Upper lobe of right lung (tissue), 1 donor: ENCODE measurements around the gene FABP6. TPM values are rescaled to one million over a fixed set of nuclear protein-coding genes. Genes with fewer than 3 reads are reported as not detected.

ENCODE experiments used
- ATAC-seq: fragments of 200-7000 bp; cut with Tn5 transposase; one replicate; pipeline ENCODE4 v1.9.1; 2020; ENCODE audit warnings: mild to moderate bottlenecking, moderate library complexity
- DNase-seq: peaks from one replicate; pipeline ENCODE4 v3.0.0-alpha.2; 2020
- H3K27ac ChIP-seq: fragments of 200-600 bp; one replicate; pipeline ENCODE4 v1.8.0; 2022
- H3K27me3 ChIP-seq: fragments of 200-600 bp; one replicate; pipeline ENCODE4 v1.8.0; 2022; ENCODE audit warnings: mild to moderate bottlenecking
- H3K36me3 ChIP-seq: fragments of 200-600 bp; one replicate; pipeline ENCODE4 v1.8.0; 2022
- H3K4me1 ChIP-seq: fragments of 200-600 bp; one replicate; pipeline ENCODE4 v1.8.0; 2022
- H3K4me3 ChIP-seq: fragments of 200-600 bp; one replicate; pipeline ENCODE4 v1.8.0; 2022; ENCODE audit warnings: mild to moderate bottlenecking
- H3K9me3 ChIP-seq: fragments of 200-600 bp; one replicate; pipeline ENCODE4 v1.8.0; 2022
- intact Hi-C: fragments of 100-400 bp; cut with DNase I; formaldehyde crosslinking; loops from one replicate; pipeline ENCODE4 v1.11.0; 2022
- total RNA-seq: library from RNA; stranded (reverse); fragmentation: NEBNext Ultra II Directional; extraction: Animal tissue kit (Norgen Biotek cat#: 25700); gene quantifications from one replicate; pipeline ENCODE4 v1.2.1, GENCODE V29; 2021
- TF ChIP-seq, protein P1 (sequence below): fragments of 200-600 bp; IDR thresholded peaks from one replicate; pipeline ENCODE4 v1.8.0; 2022; ENCODE audit warnings: antibody characterized with exemption
- donor health status: DM: no; HTN: yes; CAD: no; lungs with severe emphysema.

Gene FABP6
- total RNA-seq, 1 donor from 2014 or later = not detected

DNA sequence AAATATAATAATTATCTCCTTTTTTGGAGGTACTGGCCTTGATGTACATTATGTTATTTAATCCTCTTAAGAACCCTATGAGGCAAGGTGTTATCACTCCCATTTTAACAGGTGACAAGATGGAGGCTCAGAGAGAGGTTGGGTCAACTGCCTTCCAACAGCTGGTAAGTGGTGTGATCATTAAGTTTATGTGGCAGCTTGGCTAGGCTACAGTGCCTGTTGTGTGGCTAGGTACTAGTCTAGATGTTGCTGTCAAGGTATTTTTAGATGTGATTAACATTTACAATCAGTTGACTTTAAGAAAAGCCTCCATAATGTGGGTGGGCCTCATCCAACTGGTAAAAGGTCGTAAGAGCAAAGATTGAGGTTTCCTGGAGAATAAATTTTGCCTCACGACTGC is 21.5 kb downstream of the FABP6 start:
- DNase-seq (no peak), ATAC-seq (no peak)
- H3K36me3 ChIP-seq = peaks cover 12% of the 10 kb centered on the region
- no peaks in the 10 kb centered on the region for H3K4me1 ChIP-seq
- TF ChIP-seq, protein P1, sequence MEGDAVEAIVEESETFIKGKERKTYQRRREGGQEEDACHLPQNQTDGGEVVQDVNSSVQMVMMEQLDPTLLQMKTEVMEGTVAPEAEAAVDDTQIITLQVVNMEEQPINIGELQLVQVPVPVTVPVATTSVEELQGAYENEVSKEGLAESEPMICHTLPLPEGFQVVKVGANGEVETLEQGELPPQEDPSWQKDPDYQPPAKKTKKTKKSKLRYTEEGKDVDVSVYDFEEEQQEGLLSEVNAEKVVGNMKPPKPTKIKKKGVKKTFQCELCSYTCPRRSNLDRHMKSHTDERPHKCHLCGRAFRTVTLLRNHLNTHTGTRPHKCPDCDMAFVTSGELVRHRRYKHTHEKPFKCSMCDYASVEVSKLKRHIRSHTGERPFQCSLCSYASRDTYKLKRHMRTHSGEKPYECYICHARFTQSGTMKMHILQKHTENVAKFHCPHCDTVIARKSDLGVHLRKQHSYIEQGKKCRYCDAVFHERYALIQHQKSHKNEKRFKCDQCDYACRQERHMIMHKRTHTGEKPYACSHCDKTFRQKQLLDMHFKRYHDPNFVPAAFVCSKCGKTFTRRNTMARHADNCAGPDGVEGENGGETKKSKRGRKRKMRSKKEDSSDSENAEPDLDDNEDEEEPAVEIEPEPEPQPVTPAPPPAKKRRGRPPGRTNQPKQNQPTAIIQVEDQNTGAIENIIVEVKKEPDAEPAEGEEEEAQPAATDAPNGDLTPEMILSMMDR = no peak
- H3K27ac ChIP-seq = no peak overlapping the region
- no peaks in the 10 kb centered on the region for H3K9me3 ChIP-seq
- intact Hi-C loops = no loop called here
- no peak overlapping the region for H3K4me3 ChIP-seq
- H3K27me3 ChIP-seq = no peaks in the 10 kb centered on the region

DNA sequence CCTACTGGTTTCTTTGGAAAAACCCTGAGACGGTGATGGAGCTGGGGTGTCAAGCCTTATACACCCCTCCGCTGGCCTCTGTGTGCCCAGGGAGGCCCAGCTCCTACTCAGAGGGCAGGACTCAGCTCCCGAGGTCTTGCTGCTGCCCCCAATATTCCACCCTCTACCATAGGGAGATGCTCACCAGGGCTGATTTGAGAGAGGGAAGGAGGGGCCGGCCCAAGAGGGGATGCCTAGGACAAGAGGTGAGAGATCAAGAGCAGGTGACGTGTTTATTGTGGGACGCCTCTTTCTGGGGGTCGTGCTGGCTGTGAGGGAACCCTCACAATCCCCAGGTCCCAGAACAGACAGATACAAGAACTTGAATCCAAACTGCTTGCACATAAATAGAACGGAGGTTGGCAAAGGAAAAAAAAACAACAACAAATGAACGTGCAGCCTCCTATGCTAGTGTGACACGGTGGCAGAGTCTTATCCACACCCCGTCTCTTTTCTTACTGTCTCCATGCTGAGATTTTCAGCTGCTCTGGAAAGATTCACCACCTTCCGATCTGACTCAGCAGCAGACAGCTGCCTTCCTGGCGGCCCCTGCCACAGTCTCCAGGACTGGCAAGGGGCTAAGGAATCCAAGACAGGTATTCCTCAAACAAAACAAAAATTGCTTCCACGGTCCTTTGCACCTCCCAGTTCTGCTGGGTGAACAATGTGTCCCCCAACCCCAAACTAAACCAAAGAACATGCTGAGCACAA is 22.3 kb downstream of the FABP6 start:
- intact Hi-C loops = no loop called here
- TF ChIP-seq, protein P1 = no peak
- H3K36me3 ChIP-seq = peaks cover 12% of the 10 kb centered on the region
- ATAC-seq = no peak
- peak; percentile 27 for DNase-seq
- no peaks in the 10 kb centered on the region for H3K27me3 ChIP-seq
- no peaks in the 10 kb centered on the region for H3K9me3 ChIP-seq
- H3K27ac ChIP-seq = no peak overlapping the region
- H3K4me1 ChIP-seq = no peaks in the 10 kb centered on the region
- no peak overlapping the region for H3K4me3 ChIP-seq

DNA sequence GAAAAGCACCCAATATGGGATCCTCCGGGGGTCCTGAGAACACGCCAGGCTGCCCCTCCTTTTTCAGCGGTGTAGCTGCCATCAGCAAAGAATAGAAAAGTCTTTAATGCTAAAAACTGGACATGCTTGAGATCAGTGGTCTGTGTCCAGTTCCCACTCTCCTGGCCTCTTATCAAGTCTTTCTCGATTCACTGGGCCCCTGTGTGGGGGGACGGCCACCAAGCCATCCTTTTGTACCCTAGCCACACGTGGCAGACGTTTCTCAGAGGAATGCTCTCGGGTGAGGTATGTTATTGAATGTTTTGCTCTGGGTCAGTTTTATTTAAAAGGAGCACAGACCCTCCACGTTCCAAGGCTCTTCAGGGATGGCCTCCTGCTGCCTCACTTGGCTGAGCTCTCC is 23.6 kb downstream of the FABP6 start:
- DNase-seq (no peak), ATAC-seq (no peak)
- intact Hi-C loops = no loop called here
- TF ChIP-seq, protein P1 = no peak
- Histone ChIP-seq H3K36me3 (peaks cover 12% of the 10 kb centered on the region), H3K27ac (no peak overlapping the region), H3K4me1 (no peaks in the 10 kb centered on the region), H3K4me3 (no peak overlapping the region), H3K9me3 (no peaks in the 10 kb centered on the region), H3K27me3 (no peaks in the 10 kb centered on the region)

DNA sequence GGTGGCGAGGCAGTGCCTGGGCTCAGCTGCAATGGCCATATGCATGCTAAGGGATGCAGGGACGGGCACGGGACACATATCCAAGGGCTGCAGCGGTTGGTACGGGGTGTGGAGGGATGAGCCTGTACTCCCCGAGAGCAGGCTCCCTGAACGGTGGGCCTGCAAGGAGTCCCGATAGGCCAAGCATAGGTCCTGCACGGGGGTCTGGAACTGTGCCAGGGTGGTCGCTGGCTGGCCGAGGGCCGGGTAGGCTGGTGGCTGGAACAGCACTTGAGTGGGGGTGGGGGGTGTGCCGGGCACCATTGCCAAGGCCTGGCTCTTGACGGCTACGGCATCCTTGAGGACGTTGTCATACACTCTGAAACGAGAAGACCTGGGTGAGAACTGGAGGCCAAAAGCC is 24.1 kb downstream of the FABP6 start:
- H3K4me3 ChIP-seq = no peak overlapping the region
- H3K27ac ChIP-seq = no peak overlapping the region
- DNase-seq (no peak), ATAC-seq (peak; percentile 29)
- TF ChIP-seq, protein P1 = no peak
- intact Hi-C loops = no loop called here
- no peaks in the 10 kb centered on the region for H3K27me3 ChIP-seq
- H3K36me3 ChIP-seq = peaks cover 12% of the 10 kb centered on the region
- H3K9me3 ChIP-seq = no peaks in the 10 kb centered on the region
- H3K4me1 ChIP-seq = no peaks in the 10 kb centered on the region

DNA sequence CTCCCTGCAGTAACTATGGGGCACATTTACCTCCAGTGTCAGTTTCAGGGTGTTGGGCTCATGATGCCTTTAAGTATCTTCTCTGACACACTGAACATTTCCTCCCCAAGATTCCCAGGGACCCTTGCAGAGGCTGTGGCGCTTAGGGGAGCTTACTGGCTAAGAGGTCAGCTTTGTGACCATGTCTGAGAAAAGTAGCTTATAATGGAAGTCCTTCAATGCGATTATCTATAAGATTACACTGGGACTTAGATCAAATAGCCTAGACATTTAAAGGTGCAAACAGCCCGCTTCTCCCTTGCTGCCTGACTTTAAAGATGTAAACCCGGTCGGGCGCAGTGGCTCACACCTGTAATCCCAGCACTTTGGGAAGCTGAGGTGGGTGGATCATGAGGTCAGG is 25.4 kb downstream of the FABP6 start:
- H3K4me3 ChIP-seq = no peak overlapping the region
- no peaks in the 10 kb centered on the region for H3K27me3 ChIP-seq
- TF ChIP-seq, protein P1 = no peak
- no peak for ATAC-seq
- intact Hi-C loops = no loop called here
- peaks cover 12% of the 10 kb centered on the region for H3K36me3 ChIP-seq
- no peak overlapping the region for H3K27ac ChIP-seq
- no peaks in the 10 kb centered on the region for H3K9me3 ChIP-seq
- no peaks in the 10 kb centered on the region for H3K4me1 ChIP-seq
- no peak for DNase-seq

DNA sequence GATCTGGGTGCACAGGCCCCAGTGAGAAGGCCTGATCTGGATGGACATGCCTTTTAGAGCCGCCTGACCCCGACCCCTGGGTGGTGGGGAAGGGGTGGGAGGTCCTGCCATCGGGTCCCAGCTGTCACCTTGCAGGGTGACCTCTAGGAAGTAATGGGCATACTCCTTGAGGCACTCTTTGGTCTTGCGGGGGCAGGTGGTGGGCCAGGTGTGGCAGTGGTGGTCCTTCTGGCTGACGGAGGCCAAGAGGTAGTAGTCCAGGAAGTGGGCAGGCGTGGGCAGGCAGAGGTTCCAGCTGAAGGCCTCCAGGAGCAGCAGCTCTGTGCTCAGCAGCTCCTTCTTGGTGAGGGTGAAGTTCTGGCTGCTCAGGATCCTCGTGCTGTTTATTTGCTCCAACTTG is 30.0 kb downstream of the FABP6 start:
- Histone ChIP-seq H3K4me3 (no peak overlapping the region), H3K27me3 (no peaks in the 10 kb centered on the region), H3K36me3 (peaks cover 11% of the 10 kb centered on the region), H3K27ac (no peak overlapping the region), H3K9me3 (no peaks in the 10 kb centered on the region), H3K4me1 (peaks cover 7% of the 10 kb centered on the region)
- intact Hi-C loops = no loop called here
- DNase-seq (peak; percentile 61), ATAC-seq (no peak)
- TF ChIP-seq, protein P1 = no peak
